HepG2 (cell line): ENCODE results near the gene PPP2R5C. TPM values are rescaled to one million over a fixed set of nuclear protein-coding genes. Genes with fewer than 3 reads are reported as not detected.

Source experiments
- CHD4 ChIP-seq: fragments of 200-600 bp; sonication (generic); IDR thresholded peaks from 2 replicates; pipeline ENCODE4 v1.7.0; 2017; ENCODE audit warnings: mild to moderate bottlenecking, low read length, borderline replicate concordance
- HOXA9 ChIP-seq: sonication (generic); formaldehyde crosslinking; IDR thresholded peaks from 2 replicates; pipeline ENCODE4 v1.8.1; 2022; ENCODE audit warnings: missing genetic modification reagents, mild to moderate bottlenecking, moderate library complexity, borderline replicate concordance
- IRX3 ChIP-seq: sonication (generic); formaldehyde crosslinking; IDR thresholded peaks from 2 replicates; pipeline ENCODE4 v1.8.1; 2023; ENCODE audit warnings: mild to moderate bottlenecking, low read depth, missing genetic modification reagents, borderline replicate concordance
- MBD4 ChIP-seq: IDR thresholded peaks from 2 replicates; pipeline ENCODE4 v1.6.1; 2012; ENCODE audit warnings: low read length, inconsistent platforms, borderline replicate concordance
- NKX3-1 ChIP-seq: sonication (generic); formaldehyde crosslinking; IDR thresholded peaks from 2 replicates; pipeline ENCODE4 v1.5.0; 2020; ENCODE audit warnings: missing genetic modification reagents
- ZNF235 ChIP-seq: sonication (generic); formaldehyde crosslinking; IDR thresholded peaks from 2 replicates; pipeline ENCODE4 v1.8.1; 2023; ENCODE audit warnings: mild to moderate bottlenecking, missing genetic modification reagents, borderline replicate concordance
- ZNF296 ChIP-seq: sonication (generic); formaldehyde crosslinking; conservative IDR thresholded peaks from 2 replicates; pipeline ENCODE4 v1.5.0; 2020; ENCODE audit warnings: mild to moderate bottlenecking, missing genetic modification reagents
- ZNF441 ChIP-seq: sonication (generic); formaldehyde crosslinking; IDR thresholded peaks from 2 replicates; pipeline ENCODE4 v1.7.0; 2021; ENCODE audit warnings: missing genetic modification reagents, borderline replicate concordance
- ZNF552 ChIP-seq: sonication (generic); formaldehyde crosslinking; IDR thresholded peaks from 2 replicates; pipeline ENCODE4 v1.9.0; 2022; ENCODE audit warnings: missing genetic modification reagents, mild to moderate bottlenecking, borderline replicate concordance
- polyA plus RNA-seq, 8 experiments: library from polyadenylated mRNA; depleted of rRNA in 3 of 8; stranded (reverse) in 7 of 8; unstranded in 1 of 8; fragments of >200 nt; fragmentation: Illumina TruSeq in 4 of 8; extraction: Trizol in 4 of 8; gene quantifications; 2 replicates each; pipeline versions ENCODE4 v1.2.1 to v1.2.3, GENCODE V29; 2011 to 2016; ENCODE audit warnings: low read depth in 4 of 8, missing spikeins in 1 of 8, mixed read lengths in 1 of 8; ENCODE audit not compliant: insufficient read depth in 1 of 8
- total RNA-seq, 5 experiments: library from RNA; depleted of rRNA; stranded (reverse); fragments of >200 nt; fragmentation: Illumina TruSeq; extraction: Trizol; gene quantifications; 2 replicates each; pipeline ENCODE4 v1.2.3, GENCODE V29; 2016; ENCODE audit warnings: low read depth in 1 of 5
- TF ChIP-seq, protein P1 (sequence below): sonication (generic); formaldehyde crosslinking; IDR thresholded peaks from 2 replicates; pipeline ENCODE4 v1.4.0; 2020; ENCODE audit warnings: missing genetic modification reagents
- TF ChIP-seq, protein P2 (sequence below): sonication (generic); formaldehyde crosslinking; IDR thresholded peaks from 2 replicates; pipeline ENCODE4 v1.4.0; 2020; ENCODE audit warnings: mild to moderate bottlenecking, missing genetic modification reagents, borderline replicate concordance
- TF ChIP-seq, protein P3 (sequence below): sonication (generic); formaldehyde crosslinking; IDR thresholded peaks from 2 replicates; pipeline ENCODE4 v1.4.0; 2020; ENCODE audit warnings: mild to moderate bottlenecking, missing genetic modification reagents
- TF ChIP-seq, protein P4 (sequence below): sonication (generic); formaldehyde crosslinking; IDR thresholded peaks from 2 replicates; pipeline ENCODE4 v1.4.0; 2020; ENCODE audit warnings: missing genetic modification reagents, mild to moderate bottlenecking, borderline replicate concordance

PPP2R5C gene
- total and polyA plus RNA-seq, 2 of the 13 experiments (the other 11 are each of a cell fraction or from before 2014, with no cell fraction given) = 74.3 to 78.5 TPM

DNA sequence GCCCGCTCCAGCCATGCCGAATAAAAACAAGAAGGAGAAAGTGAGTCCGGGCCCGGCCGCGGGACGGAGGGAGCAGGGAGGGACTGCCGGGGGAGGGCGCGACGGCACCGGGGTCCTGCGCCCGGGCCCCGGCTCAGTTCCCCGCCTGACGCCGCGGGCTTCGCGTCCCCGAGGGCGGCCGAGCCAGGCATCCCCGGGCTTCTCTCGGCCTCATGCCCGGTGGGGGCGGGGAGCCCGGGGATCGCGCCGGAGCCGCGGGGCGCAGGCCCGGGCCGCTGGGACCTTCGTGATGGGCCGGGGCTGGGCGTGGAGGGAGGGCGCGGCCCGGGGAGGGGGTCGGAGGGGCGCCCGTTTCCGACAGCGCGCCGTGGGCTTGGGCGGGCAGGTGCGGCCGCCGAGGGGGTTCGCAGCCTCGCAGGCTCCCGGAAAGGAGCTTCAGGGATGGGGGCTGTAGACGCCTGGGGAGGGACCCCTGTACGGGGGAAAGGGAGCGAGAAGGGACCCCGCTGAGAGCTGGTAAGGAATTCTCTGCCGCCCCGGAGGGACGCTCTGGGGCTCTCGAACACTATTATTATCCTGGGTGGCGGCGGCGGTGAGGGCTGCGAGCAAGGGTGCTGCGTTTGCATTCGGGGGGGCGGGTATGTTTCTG is 496 bp downstream of the PPP2R5C start (continued):
- TF ChIP-seq, protein P1, sequence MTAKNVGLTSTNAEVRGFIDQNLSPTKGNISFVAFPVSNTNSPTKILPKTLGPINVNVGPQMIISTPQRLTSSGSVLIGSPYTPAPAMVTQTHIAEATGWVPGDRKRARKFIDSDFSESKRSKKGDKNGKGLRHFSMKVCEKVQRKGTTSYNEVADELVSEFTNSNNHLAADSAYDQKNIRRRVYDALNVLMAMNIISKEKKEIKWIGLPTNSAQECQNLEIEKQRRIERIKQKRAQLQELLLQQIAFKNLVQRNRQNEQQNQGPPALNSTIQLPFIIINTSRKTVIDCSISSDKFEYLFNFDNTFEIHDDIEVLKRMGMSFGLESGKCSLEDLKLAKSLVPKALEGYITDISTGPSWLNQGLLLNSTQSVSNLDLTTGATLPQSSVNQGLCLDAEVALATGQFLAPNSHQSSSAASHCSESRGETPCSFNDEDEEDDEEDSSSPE (CRISPR knock-in tag) = 0 out of 2 replicates have a peak, but pooled peaks have one; percentile 27
- no peak for TF ChIP-seq ZNF441 (CRISPR knock-in tag)
- no peak for TF ChIP-seq CHD4
- no peak for TF ChIP-seq MBD4
- TF ChIP-seq, protein P2, sequence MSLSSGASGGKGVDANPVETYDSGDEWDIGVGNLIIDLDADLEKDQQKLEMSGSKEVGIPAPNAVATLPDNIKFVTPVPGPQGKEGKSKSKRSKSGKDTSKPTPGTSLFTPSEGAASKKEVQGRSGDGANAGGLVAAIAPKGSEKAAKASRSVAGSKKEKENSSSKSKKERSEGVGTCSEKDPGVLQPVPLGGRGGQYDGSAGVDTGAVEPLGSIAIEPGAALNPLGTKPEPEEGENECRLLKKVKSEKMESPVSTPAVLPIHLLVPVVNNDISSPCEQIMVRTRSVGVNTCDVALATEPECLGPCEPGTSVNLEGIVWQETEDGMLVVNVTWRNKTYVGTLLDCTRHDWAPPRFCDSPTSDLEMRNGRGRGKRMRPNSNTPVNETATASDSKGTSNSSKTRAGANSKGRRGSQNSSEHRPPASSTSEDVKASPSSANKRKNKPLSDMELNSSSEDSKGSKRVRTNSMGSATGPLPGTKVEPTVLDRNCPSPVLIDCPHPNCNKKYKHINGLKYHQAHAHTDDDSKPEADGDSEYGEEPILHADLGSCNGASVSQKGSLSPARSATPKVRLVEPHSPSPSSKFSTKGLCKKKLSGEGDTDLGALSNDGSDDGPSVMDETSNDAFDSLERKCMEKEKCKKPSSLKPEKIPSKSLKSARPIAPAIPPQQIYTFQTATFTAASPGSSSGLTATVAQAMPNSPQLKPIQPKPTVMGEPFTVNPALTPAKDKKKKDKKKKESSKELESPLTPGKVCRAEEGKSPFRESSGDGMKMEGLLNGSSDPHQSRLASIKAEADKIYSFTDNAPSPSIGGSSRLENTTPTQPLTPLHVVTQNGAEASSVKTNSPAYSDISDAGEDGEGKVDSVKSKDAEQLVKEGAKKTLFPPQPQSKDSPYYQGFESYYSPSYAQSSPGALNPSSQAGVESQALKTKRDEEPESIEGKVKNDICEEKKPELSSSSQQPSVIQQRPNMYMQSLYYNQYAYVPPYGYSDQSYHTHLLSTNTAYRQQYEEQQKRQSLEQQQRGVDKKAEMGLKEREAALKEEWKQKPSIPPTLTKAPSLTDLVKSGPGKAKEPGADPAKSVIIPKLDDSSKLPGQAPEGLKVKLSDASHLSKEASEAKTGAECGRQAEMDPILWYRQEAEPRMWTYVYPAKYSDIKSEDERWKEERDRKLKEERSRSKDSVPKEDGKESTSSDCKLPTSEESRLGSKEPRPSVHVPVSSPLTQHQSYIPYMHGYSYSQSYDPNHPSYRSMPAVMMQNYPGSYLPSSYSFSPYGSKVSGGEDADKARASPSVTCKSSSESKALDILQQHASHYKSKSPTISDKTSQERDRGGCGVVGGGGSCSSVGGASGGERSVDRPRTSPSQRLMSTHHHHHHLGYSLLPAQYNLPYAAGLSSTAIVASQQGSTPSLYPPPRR (CRISPR knock-in tag) = no peak
- no peak for TF ChIP-seq HOXA9 (CRISPR knock-in tag)
- no peak for TF ChIP-seq ZNF235 (CRISPR knock-in tag)
- TF ChIP-seq, protein P3, sequence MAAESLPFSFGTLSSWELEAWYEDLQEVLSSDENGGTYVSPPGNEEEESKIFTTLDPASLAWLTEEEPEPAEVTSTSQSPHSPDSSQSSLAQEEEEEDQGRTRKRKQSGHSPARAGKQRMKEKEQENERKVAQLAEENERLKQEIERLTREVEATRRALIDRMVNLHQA = no peak
- TF ChIP-seq NKX3-1 (CRISPR knock-in tag) = no peak
- no peak for TF ChIP-seq ZNF552 (CRISPR knock-in tag)
- no peak for TF ChIP-seq ZNF296 (CRISPR knock-in tag)
- peak; percentile 86; the same call in 1 of the 2 replicates for TF ChIP-seq IRX3 (CRISPR knock-in tag)
- TF ChIP-seq, protein P4, sequence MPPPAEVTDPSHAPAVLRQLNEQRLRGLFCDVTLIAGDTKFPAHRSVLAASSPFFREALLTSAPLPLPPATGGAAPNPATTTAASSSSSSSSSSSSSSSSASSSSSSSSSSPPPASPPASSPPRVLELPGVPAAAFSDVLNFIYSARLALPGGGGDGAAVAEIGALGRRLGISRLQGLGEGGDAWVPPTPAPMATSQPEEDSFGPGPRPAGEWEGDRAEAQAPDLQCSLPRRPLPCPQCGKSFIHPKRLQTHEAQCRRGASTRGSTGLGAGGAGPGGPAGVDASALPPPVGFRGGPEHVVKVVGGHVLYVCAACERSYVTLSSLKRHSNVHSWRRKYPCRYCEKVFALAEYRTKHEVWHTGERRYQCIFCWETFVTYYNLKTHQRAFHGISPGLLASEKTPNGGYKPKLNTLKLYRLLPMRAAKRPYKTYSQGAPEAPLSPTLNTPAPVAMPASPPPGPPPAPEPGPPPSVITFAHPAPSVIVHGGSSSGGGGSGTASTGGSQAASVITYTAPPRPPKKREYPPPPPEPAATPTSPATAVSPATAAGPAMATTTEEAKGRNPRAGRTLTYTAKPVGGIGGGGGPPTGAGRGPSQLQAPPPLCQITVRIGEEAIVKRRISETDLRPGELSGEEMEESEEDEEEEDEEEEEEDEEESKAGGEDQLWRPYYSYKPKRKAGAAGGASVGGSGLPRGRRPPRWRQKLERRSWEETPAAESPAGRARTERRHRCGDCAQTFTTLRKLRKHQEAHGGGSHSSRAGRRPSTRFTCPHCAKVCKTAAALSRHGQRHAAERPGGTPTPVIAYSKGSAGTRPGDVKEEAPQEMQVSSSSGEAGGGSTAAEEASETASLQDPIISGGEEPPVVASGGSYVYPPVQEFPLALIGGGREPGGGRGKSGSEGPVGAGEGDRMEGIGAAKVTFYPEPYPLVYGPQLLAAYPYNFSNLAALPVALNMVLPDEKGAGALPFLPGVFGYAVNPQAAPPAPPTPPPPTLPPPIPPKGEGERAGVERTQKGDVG (CRISPR knock-in tag) = no peak
